ENCODE results near the gene KRTAP3-1. TPM values are rescaled to one million over a fixed set of nuclear protein-coding genes. Genes with fewer than 3 reads are reported as not detected.

The KRTAP3-1 gene
- total and polyA plus RNA-seq, 7 donors = not detected

DNA sequence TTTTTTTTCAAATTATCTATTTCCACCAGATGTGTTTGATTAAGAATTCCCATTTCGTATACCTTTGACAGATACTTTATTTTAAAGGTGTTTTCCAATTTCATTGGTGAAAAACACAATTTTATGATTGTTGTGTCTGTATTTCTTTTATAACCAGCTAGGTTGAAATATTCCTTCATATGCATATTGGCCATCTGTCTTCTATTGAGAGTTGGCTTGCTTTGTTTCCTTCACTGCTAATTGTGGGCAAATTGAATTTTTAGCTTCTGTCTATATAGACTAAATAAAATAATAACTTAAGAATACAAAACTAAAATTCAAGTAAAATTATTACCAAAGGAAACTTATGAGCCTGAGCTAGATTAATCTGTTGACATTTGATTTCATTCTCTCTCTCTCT, 13.8 kb downstream of the KRTAP3-1 start:
- WGBS, 2 donors = 48 to 52% methylated on average over 1 of the region's 1 CpG
- Histone ChIP-seq H3K9me3 (no peaks in the 10 kb centered on the region), H3K4me3 (no peak overlapping the region), H3K4me1 (no peaks in the 10 kb centered on the region), H3K27ac (no peak overlapping the region), H3K27me3 (no peaks in the 10 kb centered on the region), H3K36me3 (no peaks in the 10 kb centered on the region)
- TF ChIP-seq, protein P1, sequence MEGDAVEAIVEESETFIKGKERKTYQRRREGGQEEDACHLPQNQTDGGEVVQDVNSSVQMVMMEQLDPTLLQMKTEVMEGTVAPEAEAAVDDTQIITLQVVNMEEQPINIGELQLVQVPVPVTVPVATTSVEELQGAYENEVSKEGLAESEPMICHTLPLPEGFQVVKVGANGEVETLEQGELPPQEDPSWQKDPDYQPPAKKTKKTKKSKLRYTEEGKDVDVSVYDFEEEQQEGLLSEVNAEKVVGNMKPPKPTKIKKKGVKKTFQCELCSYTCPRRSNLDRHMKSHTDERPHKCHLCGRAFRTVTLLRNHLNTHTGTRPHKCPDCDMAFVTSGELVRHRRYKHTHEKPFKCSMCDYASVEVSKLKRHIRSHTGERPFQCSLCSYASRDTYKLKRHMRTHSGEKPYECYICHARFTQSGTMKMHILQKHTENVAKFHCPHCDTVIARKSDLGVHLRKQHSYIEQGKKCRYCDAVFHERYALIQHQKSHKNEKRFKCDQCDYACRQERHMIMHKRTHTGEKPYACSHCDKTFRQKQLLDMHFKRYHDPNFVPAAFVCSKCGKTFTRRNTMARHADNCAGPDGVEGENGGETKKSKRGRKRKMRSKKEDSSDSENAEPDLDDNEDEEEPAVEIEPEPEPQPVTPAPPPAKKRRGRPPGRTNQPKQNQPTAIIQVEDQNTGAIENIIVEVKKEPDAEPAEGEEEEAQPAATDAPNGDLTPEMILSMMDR (IDR thresholded peaks at IDR 0.05) = no peak
- TF ChIP-seq POLR2A (IDR thresholded peaks at IDR 0.05) = no peak
- TF ChIP-seq POLR2AphosphoS5 (IDR thresholded peaks at IDR 0.05) = no peak
- no peak for TF ChIP-seq EP300 (IDR thresholded peaks at IDR 0.05)
- intact Hi-C loops (cut with DNase I) = no loop called here
- DNase-seq = no peak

DNA sequence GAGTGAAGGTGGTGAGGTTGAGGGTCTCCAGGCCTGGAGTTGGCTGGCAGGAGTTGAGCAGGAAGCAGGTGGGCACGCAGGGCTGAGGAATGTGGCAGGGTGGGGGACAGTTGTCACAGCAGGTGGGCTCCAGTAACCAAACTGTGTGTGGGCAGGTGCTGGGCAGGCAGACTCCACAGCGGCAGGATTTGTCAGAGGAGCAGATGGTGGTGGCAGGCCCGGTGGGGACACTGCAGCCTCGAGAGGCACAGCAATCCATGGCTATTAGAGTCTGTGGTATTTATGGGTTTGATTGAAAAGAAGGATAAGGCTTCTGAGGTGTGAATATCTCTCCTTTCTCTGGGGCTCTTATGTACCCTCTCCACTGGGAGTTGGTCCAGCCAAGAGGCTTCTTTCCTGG, 15.1 kb downstream of the KRTAP3-1 start, which contains the start of gene KRTAP3-3:
KRTAP3-3 (minus strand) TSS at position 326 of the 400 bp plus-strand sequence; CDS start at position 259, 67 bp downstream.
- intact Hi-C loops (cut with DNase I) = no loop called here
- Histone ChIP-seq H3K27me3 (no peaks in the 10 kb centered on the region), H3K4me3 (no peak within 1 kb of the TSS), H3K27ac (no peak within 1 kb of the TSS), H3K9me3 (no peaks in the 10 kb centered on the region), H3K36me3 (no peaks in the 10 kb centered on the region), H3K4me1 (no peaks in the 10 kb centered on the region)
- DNase-seq = no peak
- no peak for TF ChIP-seq EP300 (IDR thresholded peaks at IDR 0.05)
- TF ChIP-seq, protein P1 (IDR thresholded peaks at IDR 0.05) = no peak
- no peak for TF ChIP-seq POLR2AphosphoS5 (IDR thresholded peaks at IDR 0.05)
- TF ChIP-seq POLR2A (IDR thresholded peaks at IDR 0.05) = no peak
- WGBS, 2 donors = 39 to 49% methylated on average over 4 of the region's 4 CpGs

GRCh38 chr17:40993084-40993483, 15.8 kb downstream of the KRTAP3-1 start:
- no peak overlapping the region for H3K4me3 ChIP-seq
- no peaks in the 10 kb centered on the region for H3K36me3 ChIP-seq
- H3K27ac ChIP-seq = no peak overlapping the region
- no peak for DNase-seq
- intact Hi-C loops (cut with DNase I) = no loop called here
- 69 to 84% methylated on average over 2 of the region's 2 CpGs for WGBS, 2 donors
- TF ChIP-seq EP300 (IDR thresholded peaks at IDR 0.05) (no peak), POLR2A (IDR thresholded peaks at IDR 0.05) (no peak), POLR2AphosphoS5 (IDR thresholded peaks at IDR 0.05) (no peak)
- TF ChIP-seq, protein P1 (IDR thresholded peaks at IDR 0.05) = no peak
- no peaks in the 10 kb centered on the region for H3K4me1 ChIP-seq
- no peaks in the 10 kb centered on the region for H3K27me3 ChIP-seq
- H3K9me3 ChIP-seq = no peaks in the 10 kb centered on the region

DNA sequence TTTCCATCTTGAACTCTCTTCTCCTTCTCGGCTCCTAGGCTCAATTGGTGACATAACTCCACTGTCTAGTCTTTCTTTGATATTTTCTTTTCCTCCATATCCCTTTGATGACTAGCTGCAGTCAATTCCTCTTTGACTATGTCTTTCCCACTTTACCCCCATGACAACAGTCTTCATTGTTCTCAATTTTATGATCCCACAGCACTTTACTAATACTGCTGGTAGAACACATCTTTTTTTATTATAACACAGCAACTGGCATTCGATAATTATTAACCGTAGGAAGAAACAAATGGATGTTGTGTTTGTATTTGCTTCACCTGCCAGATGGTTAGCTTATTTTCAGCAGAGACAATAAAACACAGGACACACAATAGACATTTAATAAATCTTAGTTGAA, 16.3 kb downstream of the KRTAP3-1 start:
- intact Hi-C loops (cut with DNase I) = no loop called here
- TF ChIP-seq, protein P1 (IDR thresholded peaks at IDR 0.05) = no peak
- TF ChIP-seq POLR2A (IDR thresholded peaks at IDR 0.05) = no peak
- TF ChIP-seq EP300 (IDR thresholded peaks at IDR 0.05) = no peak
- TF ChIP-seq POLR2AphosphoS5 (IDR thresholded peaks at IDR 0.05) = no peak
- WGBS, 2 donors = 19 to 68% methylated on average over 3 of the region's 3 CpGs
- H3K9me3 ChIP-seq = no peaks in the 10 kb centered on the region
- no peaks in the 10 kb centered on the region for H3K4me1 ChIP-seq
- H3K27me3 ChIP-seq = no peaks in the 10 kb centered on the region
- no peak for DNase-seq
- H3K4me3 ChIP-seq = no peak overlapping the region
- no peak overlapping the region for H3K27ac ChIP-seq
- no peaks in the 10 kb centered on the region for H3K36me3 ChIP-seq

GRCh38 chr17:40986920-40987319, 22.0 kb downstream of the KRTAP3-1 start:
- no peak for DNase-seq
- Histone ChIP-seq H3K4me3 (no peak overlapping the region), H3K9me3 (no peaks in the 10 kb centered on the region), H3K4me1 (no peaks in the 10 kb centered on the region), H3K36me3 (no peaks in the 10 kb centered on the region), H3K27ac (no peak overlapping the region), H3K27me3 (no peaks in the 10 kb centered on the region)
- TF ChIP-seq POLR2AphosphoS5 (IDR thresholded peaks at IDR 0.05) (no peak), POLR2A (IDR thresholded peaks at IDR 0.05) (no peak), EP300 (IDR thresholded peaks at IDR 0.05) (no peak)
- TF ChIP-seq, protein P1 (IDR thresholded peaks at IDR 0.05) = no peak
- WGBS, 2 donors = 71 to 75% methylated on average over 8 of the region's 8 CpGs
- intact Hi-C loops (cut with DNase I) = no loop called here

Measured in sigmoid colon (tissue), 7 donors.